GM12875 (cell line): ENCODE data around the gene JAK1.

Experiments used
- H3K4me3 ChIP-seq: one replicate; pipeline ENCODE4 v1.5.1; 2011; ENCODE audit warnings: low read depth, low read length, control low read depth
- CTCF ChIP-seq: IDR thresholded peaks from 2 replicates; pipeline ENCODE4 v1.5.1; 2011; ENCODE audit warnings: low read depth, mild to moderate bottlenecking, control low read depth, inconsistent platforms, low read length, moderate library complexity, borderline replicate concordance; ENCODE audit not compliant: insufficient read depth

The JAK1 gene

GRCh38 chr1:64917907-64918306 is 48.4 kb downstream of the JAK1 start:
- no peak overlapping the region for H3K4me3 ChIP-seq
- TF ChIP-seq CTCF, result no peak

- no peak overlapping the region for H3K4me3 ChIP-seq
- no peak for TF ChIP-seq CTCF
Measured at GRCh38 chr1:64917328-64917861, 49.0 kb downstream of the JAK1 start.

GRCh38 chr1:64915381-64916274 is 50.7 kb downstream of the JAK1 start:
- TF ChIP-seq CTCF, result no peak
- H3K4me3 ChIP-seq, result no peak overlapping the region

GRCh38 chr1:64913361-64914015 is 52.9 kb downstream of the JAK1 start:
- H3K4me3 ChIP-seq, result no peak overlapping the region
- TF ChIP-seq CTCF, result no peak

- H3K4me3 ChIP-seq, result no peak overlapping the region
- TF ChIP-seq CTCF, result no peak
Measured at GRCh38 chr1:64912191-64912590, 54.2 kb downstream of the JAK1 start.

GRCh38 chr1:64911326-64911725 is 55.0 kb downstream of the JAK1 start:
- TF ChIP-seq CTCF, result no peak
- no peak overlapping the region for H3K4me3 ChIP-seq
